Upper lobe of left lung (tissue), 6 donors: Measurements from ENCODE around the gene ARMC6. TPM values are rescaled to one million over a fixed set of nuclear protein-coding genes. Genes with fewer than 3 reads are reported as not detected.

Experiments used
- ATAC-seq, 2 donors: fragments of 200-7000 bp; cut with Tn5 transposase; one replicate each; pipeline ENCODE4 v1.9.1; 2022; ENCODE audit warnings: mild to moderate bottlenecking in 2 of 2, moderate library complexity in 2 of 2; ENCODE audit not compliant: low FRiP score in 2 of 2
- DNase-seq, 2 donors: peaks; one replicate each; pipeline ENCODE4 v3.0.0-alpha.2; 2019 to 2020
- H3K27ac ChIP-seq, 4 donors: fragments of 200-600 bp; sonication (generic); one replicate each; pipeline ENCODE4 v1.5.1; 2016 to 2019
- H3K27me3 ChIP-seq, 4 donors: fragments of 200-600 bp; sonication (generic); one replicate each; pipeline ENCODE4 v1.5.1; 2017 to 2019
- H3K36me3 ChIP-seq, 4 donors: fragments of 200-600 bp; sonication (generic); one replicate each; pipeline ENCODE4 v1.5.1; 2016 to 2019
- H3K4me1 ChIP-seq, 4 donors: fragments of 200-600 bp; sonication (generic); one replicate each; pipeline ENCODE4 v1.5.1; 2018 to 2019
- H3K4me3 ChIP-seq, 4 donors: fragments of 200-600 bp; sonication (generic); one replicate each; pipeline ENCODE4 v1.5.1; 2017 to 2019; ENCODE audit warnings: mild to moderate bottlenecking in 2 of 4, moderate library complexity in 1 of 4
- H3K9me3 ChIP-seq, 4 donors: fragments of 200-600 bp; sonication (generic); one replicate each; pipeline ENCODE4 v1.5.1; 2018 to 2019
- CTCF ChIP-seq, 6 experiments: fragments of 450-650 bp in 4 of 6; fragments of 200-600 bp in 2 of 6; sonication (generic) in 2 of 6; IDR thresholded peaks; one replicate each; pipeline ENCODE4 v1.5.1; 2016 to 2019; ENCODE audit warnings: antibody characterized with exemption in 6 of 6
- EP300 ChIP-seq, 4 donors: sonication (generic); formaldehyde crosslinking; IDR thresholded peaks; one replicate each; pipeline ENCODE4 v1.5.1; 2017; ENCODE audit warnings: antibody characterized with exemption in 4 of 4, control low read depth in 2 of 4
- POLR2A ChIP-seq, 4 donors: fragments of 450-650 bp; IDR thresholded peaks; one replicate each; pipeline ENCODE4 v1.5.1; 2016 to 2017; ENCODE audit warnings: antibody characterized with exemption in 4 of 4, mild to moderate bottlenecking in 2 of 4
- POLR2AphosphoS5 ChIP-seq, 2 donors: sonication (generic); formaldehyde crosslinking; IDR thresholded peaks; one replicate each; pipeline ENCODE4 v1.5.1; 2017; ENCODE audit warnings: antibody characterized with exemption in 2 of 2
- WGBS, 2 donors: methylation state at CpG; one replicate each; pipeline ENCODE4 v1.1.5; 2017 to 2018; 5-methylcytosine and 5-hydroxymethylcytosine counted together
- total RNA-seq, 6 donors: library from RNA; depleted of rRNA in 4 of 6; stranded (reverse); fragments of >200 nt in 4 of 6; gene quantifications; one replicate each; pipeline versions ENCODE4 v1.1.0 to v1.2.1, GENCODE V29; 2016 to 2021
- donor health status: DM: no; HTN: no; CAD: no; lungs with moderate emphysema.
- donor health status: DM: no; HTN: yes; CAD: no; lungs with severe emphysema.

ARMC6 gene
- total RNA-seq, 6 donors from 2014 or later: 14.1 to 46.5 (median 26.8) TPM

- peak in 1 of 2 donors; percentile 79 for DNase-seq
- Histone ChIP-seq H3K27ac (peak overlapping the region; percentile 36 to 73 (median 54)), H3K4me3 (no peak overlapping the region), H3K36me3 (peaks cover 8 to 30% (median 18%) of the 10 kb centered on the region in 4 donors), H3K4me1 (peaks cover 4 to 16% (median 10%) of the 10 kb centered on the region in 4 donors), H3K9me3 (no peaks in the 10 kb centered on the region), H3K27me3 (no peaks in the 10 kb centered on the region)
- TF ChIP-seq CTCF (IDR thresholded peaks at IDR 0.05) (no peak), EP300 (IDR thresholded peaks at IDR 0.05) (peak in 1 of 4 donors; percentile 40), POLR2A (IDR thresholded peaks at IDR 0.05) (no peak), POLR2AphosphoS5 (IDR thresholded peaks at IDR 0.05) (peak in 1 of 2 donors; percentile 29)
- WGBS, 2 donors: 48 to 58% methylated on average over 7 of the region's 7 CpGs
- peak; percentile 47 to 64 for ATAC-seq
These were observed 7.0 kb downstream of the ARMC6 start for GRCh38 chr19:19040417-19040816.

DNA sequence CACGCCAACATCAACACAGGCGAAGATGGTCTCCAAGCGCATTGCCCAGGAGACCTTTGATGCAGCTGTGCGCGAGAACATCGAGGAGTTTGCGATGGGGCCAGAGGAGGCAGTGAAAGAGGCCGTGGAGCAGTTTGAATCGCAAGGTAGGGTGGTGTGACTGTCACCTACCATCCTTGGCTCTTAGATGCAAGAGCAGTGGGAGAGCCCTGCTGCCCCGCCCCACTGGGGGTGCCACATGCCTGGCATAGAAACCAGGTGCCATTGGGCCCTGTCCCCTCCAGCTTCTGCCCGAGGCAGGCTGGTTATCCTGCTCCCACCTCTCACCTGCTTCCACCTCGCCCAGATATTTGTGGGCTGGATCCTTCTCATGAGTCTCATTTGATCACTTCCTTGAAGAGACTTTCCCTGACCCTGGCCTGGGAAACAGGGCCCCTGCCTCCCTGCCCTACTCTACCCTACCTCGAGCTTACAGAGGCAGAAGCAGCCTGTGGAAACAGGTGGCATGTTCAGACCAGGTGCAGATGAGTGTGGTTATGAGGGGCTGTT lies 9.4 kb downstream of the ARMC6 start:
- Histone ChIP-seq H3K36me3 (peaks cover 8 to 34% (median 16%) of the 10 kb centered on the region in 4 donors), H3K27ac (no peak overlapping the region), H3K4me1 (peaks cover 4 to 16% (median 10%) of the 10 kb centered on the region in 4 donors), H3K27me3 (no peaks in the 10 kb centered on the region), H3K9me3 (no peaks in the 10 kb centered on the region), H3K4me3 (no peak overlapping the region)
- DNase-seq (no peak), ATAC-seq (no peak)
- 93 to 95% methylated on average over 13 of the region's 13 CpGs for WGBS, 2 donors
- TF ChIP-seq EP300 (IDR thresholded peaks at IDR 0.05) (no peak), CTCF (IDR thresholded peaks at IDR 0.05) (no peak), POLR2AphosphoS5 (IDR thresholded peaks at IDR 0.05) (no peak), POLR2A (IDR thresholded peaks at IDR 0.05) (no peak)

GRCh38 chr19:19043481-19043880 lies 10.1 kb downstream of the ARMC6 start:
- TF ChIP-seq CTCF (IDR thresholded peaks at IDR 0.05): no peak
- no peak for TF ChIP-seq POLR2AphosphoS5 (IDR thresholded peaks at IDR 0.05)
- TF ChIP-seq POLR2A (IDR thresholded peaks at IDR 0.05): no peak
- TF ChIP-seq EP300 (IDR thresholded peaks at IDR 0.05): no peak
- H3K36me3 ChIP-seq: peaks cover 8 to 38% (median 16%) of the 10 kb centered on the region in 4 donors

GRCh38 chr19:19043881-19044280 lies 10.5 kb downstream of the ARMC6 start:
- DNase-seq (no peak), ATAC-seq (no peak)
- H3K4me1 ChIP-seq: peaks cover 4 to 16% (median 10%) of the 10 kb centered on the region in 4 donors
- H3K27ac ChIP-seq: no peak overlapping the region
- H3K27me3 ChIP-seq: no peaks in the 10 kb centered on the region
- H3K36me3 ChIP-seq: peaks cover 8 to 38% (median 16%) of the 10 kb centered on the region in 4 donors
- 98% methylated on average over 6 of the region's 6 CpGs; no CpG with 5 or more reads in 1 of the 2 donors for WGBS, 2 donors
- no peaks in the 10 kb centered on the region for H3K9me3 ChIP-seq
- no peak for TF ChIP-seq POLR2AphosphoS5 (IDR thresholded peaks at IDR 0.05)
- TF ChIP-seq CTCF (IDR thresholded peaks at IDR 0.05): no peak
- no peak for TF ChIP-seq EP300 (IDR thresholded peaks at IDR 0.05)
- TF ChIP-seq POLR2A (IDR thresholded peaks at IDR 0.05): no peak
- H3K4me3 ChIP-seq: no peak overlapping the region

More at GRCh38 chr19:19043481-19043880, 10.1 kb downstream of the ARMC6 start:
- DNase-seq: no peak
- H3K27ac ChIP-seq: no peak overlapping the region
- no peak overlapping the region for H3K4me3 ChIP-seq
- H3K4me1 ChIP-seq: peaks cover 4 to 16% (median 10%) of the 10 kb centered on the region in 4 donors
- no peaks in the 10 kb centered on the region for H3K9me3 ChIP-seq
- ATAC-seq: peak in 1 of 2 donors; percentile 5
- 97 to 100% methylated on average over 1 to 6 of the region's 6 CpGs for WGBS, 2 donors
- no peaks in the 10 kb centered on the region for H3K27me3 ChIP-seq

DNA sequence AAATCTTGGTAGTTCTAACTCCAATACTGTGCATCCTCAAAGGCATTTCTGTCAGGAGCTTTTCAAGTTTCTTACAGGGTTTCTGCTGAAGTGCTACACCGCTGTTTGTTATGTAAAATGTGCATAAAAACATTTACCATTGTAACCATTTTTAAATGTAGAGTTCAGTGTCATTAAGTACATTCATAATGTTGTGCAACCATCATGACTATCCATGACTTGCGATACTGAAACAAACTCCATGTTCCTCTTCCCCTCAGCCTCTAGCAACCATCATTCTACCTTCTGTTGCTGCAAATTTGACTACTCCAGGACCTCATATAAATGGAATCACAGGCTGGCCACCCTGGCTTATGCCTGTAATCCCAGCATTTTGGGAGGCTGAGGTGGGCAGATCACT lies 16.0 kb downstream of the ARMC6 start:
- Histone ChIP-seq H3K27ac (no peak overlapping the region), H3K4me1 (no peaks in the 10 kb centered on the region), H3K36me3 (peaks cover 5 to 64% (median 29%) of the 10 kb centered on the region in 4 donors), H3K27me3 (no peaks in the 10 kb centered on the region), H3K9me3 (no peaks in the 10 kb centered on the region), H3K4me3 (no peak overlapping the region)
- DNase-seq (no peak), ATAC-seq (no peak)
- TF ChIP-seq EP300 (IDR thresholded peaks at IDR 0.05) (no peak), POLR2AphosphoS5 (IDR thresholded peaks at IDR 0.05) (no peak), POLR2A (IDR thresholded peaks at IDR 0.05) (no peak), CTCF (IDR thresholded peaks at IDR 0.05) (no peak)
- WGBS, 2 donors: 87 to 90% methylated on average over 2 of the region's 2 CpGs
